Measurements from ENCODE around the gene XPO4.

XPO4 gene

GRCh38 chr13:20831254-20831653 lies 71.3 kb downstream of the XPO4 start:
- TF ChIP-seq FOXP2 (optimal IDR thresholded peaks at IDR 0.05; ENCODE audit: borderline replicate concordance, extremely low read depth, extremely low read length, insufficient read depth), result no peak
- no peak for TF ChIP-seq TAF1 (IDR thresholded peaks at IDR 0.05; ENCODE audit: borderline replicate concordance, insufficient read depth, low read length)
- no peak for TF ChIP-seq SIN3A (IDR thresholded peaks at IDR 0.05; ENCODE audit: borderline replicate concordance, insufficient read depth, low read length)
- TF ChIP-seq, protein P1, sequence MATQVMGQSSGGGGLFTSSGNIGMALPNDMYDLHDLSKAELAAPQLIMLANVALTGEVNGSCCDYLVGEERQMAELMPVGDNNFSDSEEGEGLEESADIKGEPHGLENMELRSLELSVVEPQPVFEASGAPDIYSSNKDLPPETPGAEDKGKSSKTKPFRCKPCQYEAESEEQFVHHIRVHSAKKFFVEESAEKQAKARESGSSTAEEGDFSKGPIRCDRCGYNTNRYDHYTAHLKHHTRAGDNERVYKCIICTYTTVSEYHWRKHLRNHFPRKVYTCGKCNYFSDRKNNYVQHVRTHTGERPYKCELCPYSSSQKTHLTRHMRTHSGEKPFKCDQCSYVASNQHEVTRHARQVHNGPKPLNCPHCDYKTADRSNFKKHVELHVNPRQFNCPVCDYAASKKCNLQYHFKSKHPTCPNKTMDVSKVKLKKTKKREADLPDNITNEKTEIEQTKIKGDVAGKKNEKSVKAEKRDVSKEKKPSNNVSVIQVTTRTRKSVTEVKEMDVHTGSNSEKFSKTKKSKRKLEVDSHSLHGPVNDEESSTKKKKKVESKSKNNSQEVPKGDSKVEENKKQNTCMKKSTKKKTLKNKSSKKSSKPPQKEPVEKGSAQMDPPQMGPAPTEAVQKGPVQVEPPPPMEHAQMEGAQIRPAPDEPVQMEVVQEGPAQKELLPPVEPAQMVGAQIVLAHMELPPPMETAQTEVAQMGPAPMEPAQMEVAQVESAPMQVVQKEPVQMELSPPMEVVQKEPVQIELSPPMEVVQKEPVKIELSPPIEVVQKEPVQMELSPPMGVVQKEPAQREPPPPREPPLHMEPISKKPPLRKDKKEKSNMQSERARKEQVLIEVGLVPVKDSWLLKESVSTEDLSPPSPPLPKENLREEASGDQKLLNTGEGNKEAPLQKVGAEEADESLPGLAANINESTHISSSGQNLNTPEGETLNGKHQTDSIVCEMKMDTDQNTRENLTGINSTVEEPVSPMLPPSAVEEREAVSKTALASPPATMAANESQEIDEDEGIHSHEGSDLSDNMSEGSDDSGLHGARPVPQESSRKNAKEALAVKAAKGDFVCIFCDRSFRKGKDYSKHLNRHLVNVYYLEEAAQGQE (IDR thresholded peaks at IDR 0.05; ENCODE audit: insufficient read depth in 1 of 2, low read depth in 2 of 2, low read length in 2 of 2), result no peak
- no peak for TF ChIP-seq POLR2AphosphoS5 (IDR thresholded peaks at IDR 0.05; ENCODE audit: low read depth, low read length)

DNA sequence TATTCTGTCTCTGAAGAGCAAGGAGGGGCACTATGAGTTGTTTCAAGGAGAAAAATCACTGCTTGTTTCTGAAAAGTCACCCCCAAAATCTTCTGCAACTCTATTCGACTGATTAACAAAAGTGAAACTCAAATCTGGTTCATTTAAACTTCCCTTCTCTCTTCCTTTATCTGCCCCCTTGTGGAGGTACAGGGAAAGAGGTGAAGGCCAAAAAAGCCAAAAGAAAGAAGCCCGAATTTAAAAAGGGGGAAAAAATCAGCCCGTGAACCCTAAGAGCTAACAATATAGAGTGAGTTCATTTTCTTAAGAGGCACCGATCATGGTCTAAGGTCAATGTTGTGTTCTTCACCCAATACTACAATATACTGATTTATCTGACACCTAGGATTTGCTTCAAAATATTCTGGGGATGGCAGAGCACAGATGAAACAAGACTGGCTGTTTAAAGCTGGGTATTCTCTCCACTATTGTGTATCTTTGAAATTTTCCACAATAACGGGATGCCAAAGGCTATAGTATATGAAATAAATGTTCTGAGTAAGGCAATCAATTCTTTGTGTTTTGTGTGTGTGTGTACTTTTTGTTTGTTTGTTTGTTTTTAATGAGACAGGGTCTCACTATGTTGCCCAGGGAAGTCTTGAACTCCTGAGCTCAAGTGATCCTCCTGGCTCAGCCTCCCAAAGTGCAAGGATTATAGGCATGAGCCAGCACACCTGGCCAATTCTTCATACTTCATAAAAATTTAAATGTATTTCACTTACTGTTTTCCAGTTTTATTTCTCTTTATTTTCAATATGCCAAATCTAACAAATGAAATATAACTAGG lies 73.8 kb downstream of the XPO4 start:
- TF ChIP-seq, protein P1 (IDR thresholded peaks at IDR 0.05; ENCODE audit: insufficient read depth in 1 of 2, low read depth in 2 of 2, low read length in 2 of 2), result no peak
- TF ChIP-seq FOXP2 (optimal IDR thresholded peaks at IDR 0.05; ENCODE audit: borderline replicate concordance, extremely low read depth, extremely low read length, insufficient read depth) (no peak), POLR2AphosphoS5 (IDR thresholded peaks at IDR 0.05; ENCODE audit: low read depth, low read length) (no peak), SIN3A (IDR thresholded peaks at IDR 0.05; ENCODE audit: borderline replicate concordance, insufficient read depth, low read length) (no peak), TAF1 (IDR thresholded peaks at IDR 0.05; ENCODE audit: borderline replicate concordance, insufficient read depth, low read length) (no peak)

- TF ChIP-seq TAF1 (IDR thresholded peaks at IDR 0.05; ENCODE audit: borderline replicate concordance, insufficient read depth, low read length), result no peak
- TF ChIP-seq POLR2AphosphoS5 (IDR thresholded peaks at IDR 0.05; ENCODE audit: low read depth, low read length), result no peak
- TF ChIP-seq, protein P1 (IDR thresholded peaks at IDR 0.05; ENCODE audit: insufficient read depth in 1 of 2, low read depth in 2 of 2, low read length in 2 of 2), result no peak
- TF ChIP-seq SIN3A (IDR thresholded peaks at IDR 0.05; ENCODE audit: borderline replicate concordance, insufficient read depth, low read length), result no peak
- no peak for TF ChIP-seq FOXP2 (optimal IDR thresholded peaks at IDR 0.05; ENCODE audit: borderline replicate concordance, extremely low read depth, extremely low read length, insufficient read depth)
Observed at GRCh38 chr13:20826843-20827560, 75.5 kb downstream of the XPO4 start.

DNA sequence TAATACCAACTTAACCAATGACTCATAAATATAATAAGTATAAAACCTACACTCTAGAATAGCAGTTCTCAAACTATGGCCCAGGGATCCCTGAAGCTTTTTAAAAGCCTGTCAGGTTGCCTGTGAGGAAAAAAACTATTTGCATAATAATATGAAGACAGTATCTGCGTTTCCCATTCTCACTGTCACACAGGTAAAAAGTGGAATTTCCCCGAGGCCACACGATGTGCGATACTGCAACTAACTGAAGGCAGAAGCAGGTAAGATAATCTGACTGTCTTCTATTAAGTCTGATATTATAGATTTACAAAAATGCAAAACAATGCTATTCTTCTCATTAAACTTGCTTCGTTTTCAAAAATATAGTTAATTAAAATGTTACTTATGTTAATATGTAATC lies 76.2 kb downstream of the XPO4 start:
- no peak for TF ChIP-seq SIN3A (IDR thresholded peaks at IDR 0.05; ENCODE audit: borderline replicate concordance, insufficient read depth, low read length)

DNA sequence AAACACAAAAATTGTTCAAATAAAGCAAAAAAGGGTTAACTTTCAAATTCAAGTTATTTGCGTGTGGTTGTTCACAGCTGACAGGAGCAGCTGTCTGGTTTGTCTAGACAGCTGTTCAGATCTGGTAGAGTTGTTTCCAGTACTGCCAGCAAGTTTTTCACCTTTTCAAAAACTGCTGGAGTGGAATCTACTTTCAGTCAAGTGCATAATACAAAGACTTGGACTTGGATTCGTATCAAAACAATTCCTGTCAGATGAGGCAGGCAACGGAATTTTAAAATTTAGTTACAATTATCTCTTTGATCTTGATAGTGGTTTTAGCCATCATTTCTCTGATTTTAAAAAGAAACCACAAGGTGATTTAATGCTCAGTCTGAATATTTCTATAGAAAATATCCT lies 77.1 kb downstream of the XPO4 start:
- TF ChIP-seq POLR2AphosphoS5 (IDR thresholded peaks at IDR 0.05; ENCODE audit: low read depth, low read length), result no peak
- no peak for TF ChIP-seq FOXP2 (optimal IDR thresholded peaks at IDR 0.05; ENCODE audit: borderline replicate concordance, extremely low read depth, extremely low read length, insufficient read depth)
- no peak for TF ChIP-seq TAF1 (IDR thresholded peaks at IDR 0.05; ENCODE audit: borderline replicate concordance, insufficient read depth, low read length)
- TF ChIP-seq, protein P1 (IDR thresholded peaks at IDR 0.05; ENCODE audit: insufficient read depth in 1 of 2, low read depth in 2 of 2, low read length in 2 of 2), result no peak
- no peak for TF ChIP-seq SIN3A (IDR thresholded peaks at IDR 0.05; ENCODE audit: borderline replicate concordance, insufficient read depth, low read length)
